Islet precursor cell (in vitro differentiated cells): ENCODE measurements around the gene PTBP1.
"Not testable (repeated sequence)": the region's sequence is repeated elsewhere in the genome, so short reads cannot be mapped to it uniquely, and the experiment has no call there.

Experiments
- DNase-seq: peaks from one replicate; pipeline ENCODE4 v3.0.0-alpha.2; 2018

The PTBP1 gene

GRCh38 chr19:812049-812746 is 14.9 kb downstream of the PTBP1 start:
- peak; percentile 51 for DNase-seq

GRCh38 chr19:812747-813218 is 15.5 kb downstream of the PTBP1 start:
- DNase-seq, result no peak

- DNase-seq, result peak; percentile 53
Observed at GRCh38 chr19:813219-814151, 16.2 kb downstream of the PTBP1 start.

GRCh38 chr19:814152-815078 is 17.2 kb downstream of the PTBP1 start:
- peak; percentile 60 for DNase-seq

- DNase-seq, result no peak
Observed at GRCh38 chr19:815079-815774, 18.0 kb downstream of the PTBP1 start.

GRCh38 chr19:815775-816499 is 18.7 kb downstream of the PTBP1 start:
- DNase-seq, result peak; percentile 54

GRCh38 chr19:816500-816857 is 19.2 kb downstream of the PTBP1 start:
- DNase-seq, result no peak

GRCh38 chr19:820212-820611 is 23.0 kb downstream of the PTBP1 start:
- not testable (repeated sequence) for DNase-seq

- peak; percentile 69 for DNase-seq
Observed at GRCh38 chr19:821231-821824, 24.1 kb downstream of the PTBP1 start.

GRCh38 chr19:821825-822503 is 24.7 kb downstream of the PTBP1 start, which contains the start of gene PLPPR3:
Gene PLPPR3 (minus strand): TSS chr19:821955. CDS start chr19:821559, 396 bp downstream.
- peak; percentile 70 for DNase-seq

- DNase-seq, result peak; percentile 69
Observed at GRCh38 chr19:823565-824121, 26.4 kb downstream of the PTBP1 start.

GRCh38 chr19:824885-825284 is 27.6 kb downstream of the PTBP1 start:
- peak; percentile 57 for DNase-seq

- no peak for DNase-seq
Observed at GRCh38 chr19:825897-826644, 28.8 kb downstream of the PTBP1 start.

GRCh38 chr19:827314-827709 is 30.1 kb downstream of the PTBP1 start:
- DNase-seq, result no peak

GRCh38 chr19:827710-828321 is 30.6 kb downstream of the PTBP1 start, which contains the start of gene AZU1:
Gene AZU1 (plus strand): TSS chr19:827837. CDS start chr19:827847, 10 bp downstream.
- no peak for DNase-seq

- no peak for DNase-seq
Observed at GRCh38 chr19:829129-829758, 32.0 kb downstream of the PTBP1 start.

- DNase-seq, result no peak
Observed at GRCh38 chr19:831407-832369, 34.4 kb downstream of the PTBP1 start.
